Caco-2 (cell line): ENCODE measurements around the gene H2AZ2. TPM values are rescaled to one million over a fixed set of nuclear protein-coding genes. Genes with fewer than 3 reads are reported as not detected.

Experiments
- BruUV-seq: library from RNA; stranded (reverse); fragments of 400-500 nt; replicated peaks from 2 replicates; lab custom pipeline; 2021; lab: Mats Ljungman, UMichigan
- CTCF ChIA-PET: fragments of 300-600 bp; sonication (Branson Sonifier 250); formaldehyde crosslinking; loops from one replicate; lab custom pipeline; 2022; ENCODE audit warnings: antibody characterized with exemption; lab: Charles Lee
- POLR2A ChIA-PET: fragments of 300-600 bp; sonication (Branson Sonifier 250); formaldehyde crosslinking; loops from one replicate; lab custom pipeline; 2022; ENCODE audit warnings: antibody characterized with exemption; lab: Charles Lee
- DNase-seq, 2 experiments: peaks; one replicate each; pipeline versions ENCODE4 v3.0.0 to v3.0.0-alpha.2; 2020 to 2022
- H3K27me3 ChIP-seq: replicated peaks from 2 replicates; pipeline ENCODE4 v1.6.0; 2011; ENCODE audit warnings: low read length; ENCODE audit not compliant: control insufficient read depth, insufficient read depth
- H3K36me3 ChIP-seq: 2 replicates; pipeline ENCODE4 v1.5.1; 2011; ENCODE audit warnings: low read length; ENCODE audit not compliant: control insufficient read depth, insufficient read depth
- H3K4me1 ChIP-seq: fragments of 250-450 bp; sonication (Bioruptor Pico); 2 replicates; pipeline ENCODE4 v1.5.1; 2020; ENCODE audit warnings: mild to moderate bottlenecking
- H3K4me3 ChIP-seq: 2 replicates; pipeline ENCODE4 v1.5.1; 2011; ENCODE audit warnings: low read depth, mild to moderate bottlenecking, control low read depth, low read length
- H3K9me3 ChIP-seq: fragments of 250-450 bp; sonication (Bioruptor Pico); 2 replicates; pipeline ENCODE4 v1.5.1; 2020; ENCODE audit warnings: mild to moderate bottlenecking, moderate library complexity
- H3K27ac Mint-ChIP-seq: one replicate; pipeline ENCODE4 v1.8.0; 2022; ENCODE audit warnings: mixed read lengths; ENCODE audit not compliant: unreplicated experiment
- H3K27me3 Mint-ChIP-seq: one replicate; pipeline ENCODE4 v1.8.0; 2022; ENCODE audit warnings: mixed read lengths; ENCODE audit not compliant: insufficient read depth, unreplicated experiment
- H3K36me3 Mint-ChIP-seq: one replicate; pipeline ENCODE4 v1.8.0; 2022; ENCODE audit warnings: mild to moderate bottlenecking, mixed read lengths; ENCODE audit not compliant: insufficient read depth, unreplicated experiment
- H3K4me1 Mint-ChIP-seq: one replicate; pipeline ENCODE4 v1.8.0; 2022; ENCODE audit warnings: low read depth, mixed read lengths; ENCODE audit not compliant: unreplicated experiment
- H3K4me3 Mint-ChIP-seq: one replicate; pipeline ENCODE4 v1.8.0; 2022; ENCODE audit warnings: mild to moderate bottlenecking, moderate library complexity, mixed read lengths; ENCODE audit not compliant: unreplicated experiment
- H3K9me3 Mint-ChIP-seq: one replicate; pipeline ENCODE4 v1.8.0; 2022; ENCODE audit warnings: mixed read lengths; ENCODE audit not compliant: unreplicated experiment
- intact Hi-C: fragments of 100-400 bp; cut with micrococcal nuclease; formaldehyde crosslinking; loops from one replicate; pipeline ENCODE4 v1.10.0; 2022; ENCODE audit not compliant: unreplicated experiment
- total RNA-seq: library from RNA; stranded (reverse); gene quantifications from 2 replicates; pipeline ENCODE4 v1.2.3, GENCODE V29; 2022
- TF ChIP-seq, protein P1 (sequence below), 2 experiments: fragments of 200-600 bp in 1 of 2; IDR thresholded peaks; 1 replicate in 1 of 2; 2 replicates in 1 of 2; pipeline versions ENCODE4 v1.5.1 to v1.8.0; 2011 to 2022; ENCODE audit warnings: antibody characterized with exemption in 1 of 2, control low read depth in 1 of 2, inconsistent platforms in 1 of 2, low read depth in 1 of 2, low read length in 1 of 2, mild to moderate bottlenecking in 1 of 2, moderate library complexity in 1 of 2; ENCODE audit not compliant: insufficient read depth in 1 of 2, severe bottlenecking in 1 of 2, unreplicated experiment in 1 of 2

Gene H2AZ2
- total RNA-seq, 1 experiment from 2014 or later = 244 TPM

DNA sequence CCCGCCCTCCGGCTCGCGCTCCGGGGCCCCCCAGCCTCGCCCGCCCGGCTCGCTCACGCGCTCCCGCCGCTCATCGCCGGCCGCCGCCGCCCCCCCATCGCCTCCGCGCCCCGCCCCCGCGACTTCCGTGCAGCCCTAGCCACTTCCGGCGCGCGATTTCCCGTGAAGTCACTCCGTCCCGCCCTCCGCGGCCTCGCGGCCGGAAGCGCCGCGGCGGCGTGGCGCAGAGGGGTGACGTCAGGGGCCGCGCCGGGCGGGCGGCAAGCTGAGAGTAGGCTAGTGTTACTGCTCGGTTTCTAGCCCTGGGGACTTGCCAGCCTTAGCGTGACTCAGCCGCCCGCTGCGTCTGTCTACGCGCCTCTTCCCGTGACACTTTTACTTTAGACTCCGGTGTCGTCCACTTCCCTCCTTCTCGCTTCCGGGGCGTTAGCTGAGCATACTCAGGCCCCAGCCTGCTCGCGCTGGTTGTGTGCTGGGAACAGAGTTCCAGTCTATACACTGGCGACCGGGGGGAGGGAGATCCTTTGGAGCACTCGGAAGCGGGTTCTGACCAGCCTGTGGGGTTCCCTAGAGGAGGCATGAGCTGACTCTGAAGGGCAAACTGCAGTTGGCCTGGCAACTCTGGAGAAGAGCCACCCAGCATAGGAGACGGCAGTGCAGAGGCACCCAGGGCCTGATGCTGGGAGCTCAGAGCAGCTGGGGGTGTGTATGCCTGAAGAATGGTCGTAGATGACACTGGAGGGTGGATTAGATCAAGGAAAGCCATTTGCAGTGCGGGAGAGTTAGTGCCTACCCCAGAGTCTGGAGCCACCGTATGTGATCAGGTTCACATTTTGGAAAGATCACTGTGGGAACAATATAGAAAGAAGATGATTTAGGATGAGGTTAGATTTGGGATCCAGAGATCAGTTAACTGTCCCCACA is 37.8 kb upstream of the H2AZ2 start, which contains the start of gene PURB:
TSS of gene PURB (minus strand) at position 137 of the 924 bp plus-strand sequence. CDS start 182 bp downstream, outside the sequence.
- Histone ChIP-seq H3K36me3 (no peaks in the 10 kb centered on the region), H3K9me3 (no peaks in the 10 kb centered on the region), H3K4me3 (peak within 1 kb of the TSS; percentile 78), H3K4me1 (peaks cover 26% of the 10 kb centered on the region), H3K27me3 (no peaks in the 10 kb centered on the region)
- no peaks in the 10 kb centered on the region for H3K27me3 Mint-ChIP-seq
- no peaks in the 10 kb centered on the region for H3K9me3 Mint-ChIP-seq
- TF ChIP-seq, protein P1, sequence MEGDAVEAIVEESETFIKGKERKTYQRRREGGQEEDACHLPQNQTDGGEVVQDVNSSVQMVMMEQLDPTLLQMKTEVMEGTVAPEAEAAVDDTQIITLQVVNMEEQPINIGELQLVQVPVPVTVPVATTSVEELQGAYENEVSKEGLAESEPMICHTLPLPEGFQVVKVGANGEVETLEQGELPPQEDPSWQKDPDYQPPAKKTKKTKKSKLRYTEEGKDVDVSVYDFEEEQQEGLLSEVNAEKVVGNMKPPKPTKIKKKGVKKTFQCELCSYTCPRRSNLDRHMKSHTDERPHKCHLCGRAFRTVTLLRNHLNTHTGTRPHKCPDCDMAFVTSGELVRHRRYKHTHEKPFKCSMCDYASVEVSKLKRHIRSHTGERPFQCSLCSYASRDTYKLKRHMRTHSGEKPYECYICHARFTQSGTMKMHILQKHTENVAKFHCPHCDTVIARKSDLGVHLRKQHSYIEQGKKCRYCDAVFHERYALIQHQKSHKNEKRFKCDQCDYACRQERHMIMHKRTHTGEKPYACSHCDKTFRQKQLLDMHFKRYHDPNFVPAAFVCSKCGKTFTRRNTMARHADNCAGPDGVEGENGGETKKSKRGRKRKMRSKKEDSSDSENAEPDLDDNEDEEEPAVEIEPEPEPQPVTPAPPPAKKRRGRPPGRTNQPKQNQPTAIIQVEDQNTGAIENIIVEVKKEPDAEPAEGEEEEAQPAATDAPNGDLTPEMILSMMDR (IDR thresholded peaks at IDR 0.05; ENCODE audit: insufficient read depth in 1 of 2, low read depth in 1 of 2, low read length in 1 of 2, severe bottlenecking in 1 of 2, unreplicated experiment in 1 of 2) = no peak
- ChIA-PET POLR2A (interaction anchor here (0.6 to 1.4 kb wide), 10 partner anchors 11 to 279 kb away, joined by 3 to 10 read pairs (median 3); partner anchors contain the start of genes H2AZ2, OGDH and TBRG4), CTCF (interaction anchor here (0.7 to 2.1 kb wide), 4 partner anchors 37 to 251 kb away, joined by 3 to 13 read pairs (median 4); partner anchors contain the start of gene CCM2)
- peaks cover 29% of the 10 kb centered on the region for H3K36me3 Mint-ChIP-seq
- H3K4me1 Mint-ChIP-seq = peaks cover 17% of the 10 kb centered on the region
- DNase-seq = peak; percentile 92 to 95
- peak within 1 kb of the TSS; percentile 96 for H3K4me3 Mint-ChIP-seq
- TSS peak; percentile 83 for BruUV-seq
- H3K27ac Mint-ChIP-seq = peak within 1 kb of the TSS; percentile 100
- intact Hi-C loops = loop anchor here (1.0 to 10.0 kb wide), 4 partner anchors 28 to 99 kb away; partner anchors contain the start of gene H2AZ2

DNA sequence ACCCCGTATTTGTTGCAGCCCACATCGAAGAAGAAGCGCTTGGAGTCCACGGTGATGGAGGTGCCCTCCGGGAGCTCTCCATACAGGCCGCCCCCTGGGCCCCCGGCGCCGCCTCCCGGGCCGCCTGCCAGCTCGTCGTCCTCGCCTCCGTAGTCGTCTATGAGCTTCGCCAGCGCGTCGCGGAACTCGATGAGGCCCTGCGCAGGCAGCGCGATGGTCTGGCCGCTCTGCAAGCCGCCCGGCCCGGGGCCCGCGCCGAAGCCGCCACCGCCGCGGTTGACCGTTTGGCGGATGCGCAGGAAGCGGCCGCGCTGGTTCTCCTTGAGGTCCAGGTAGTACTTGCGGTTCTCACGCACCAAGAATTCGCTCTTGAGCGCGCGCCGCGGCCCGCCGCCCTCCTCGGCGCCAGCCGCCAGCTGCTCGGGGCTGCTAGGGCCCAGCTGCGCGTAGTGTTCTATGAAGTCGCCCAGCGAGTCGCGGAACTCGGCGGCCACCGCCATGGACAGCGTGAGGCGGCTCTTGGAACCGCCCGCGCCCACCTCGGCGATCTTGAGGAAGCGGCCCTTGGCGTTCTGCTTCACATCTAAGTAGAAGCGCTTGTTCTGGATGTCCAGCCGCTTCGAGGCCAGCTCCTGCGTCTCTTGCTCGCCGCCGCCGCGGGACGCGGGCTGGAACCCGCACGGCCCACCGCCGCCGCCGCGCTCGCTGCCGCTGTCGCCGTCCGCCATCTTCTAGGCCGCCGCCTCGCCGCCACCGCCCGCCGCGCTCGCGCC is 36.9 kb upstream of the H2AZ2 start:
- Mint-ChIP-seq H3K36me3 (peaks cover 38% of the 10 kb centered on the region), H3K4me3 (peak overlapping the region; percentile 96), H3K27ac (peak overlapping the region; percentile 100), H3K9me3 (no peaks in the 10 kb centered on the region), H3K4me1 (peaks cover 25% of the 10 kb centered on the region), H3K27me3 (no peaks in the 10 kb centered on the region)
- Histone ChIP-seq H3K4me3 (peak overlapping the region; percentile 78), H3K27me3 (no peaks in the 10 kb centered on the region), H3K36me3 (no peaks in the 10 kb centered on the region), H3K4me1 (peaks cover 26% of the 10 kb centered on the region), H3K9me3 (no peaks in the 10 kb centered on the region)
- POLR2A ChIA-PET = interaction anchor here (0.6 to 1.4 kb wide), 10 partner anchors 10 to 278 kb away, joined by 3 to 10 read pairs (median 3); partner anchors contain the start of genes H2AZ2, OGDH and TBRG4
- intact Hi-C loops = loop anchor here (1.0 to 10.0 kb wide), 4 partner anchors 28 to 100 kb away; partner anchors contain the start of gene H2AZ2
- no TSS peak for BruUV-seq
- TF ChIP-seq, protein P1 (IDR thresholded peaks at IDR 0.05; ENCODE audit: insufficient read depth in 1 of 2, low read depth in 1 of 2, low read length in 1 of 2, severe bottlenecking in 1 of 2, unreplicated experiment in 1 of 2) = no peak
- CTCF ChIA-PET = interaction anchor here (0.9 to 2.1 kb wide), 4 partner anchors 10 to 115 kb away, joined by 3 to 13 read pairs (median 3); partner anchors contain the start of gene CCM2
- DNase-seq = peak; percentile 50 to 62
